ENCODE results near the gene PIK3R1.

PIK3R1 gene

DNA sequence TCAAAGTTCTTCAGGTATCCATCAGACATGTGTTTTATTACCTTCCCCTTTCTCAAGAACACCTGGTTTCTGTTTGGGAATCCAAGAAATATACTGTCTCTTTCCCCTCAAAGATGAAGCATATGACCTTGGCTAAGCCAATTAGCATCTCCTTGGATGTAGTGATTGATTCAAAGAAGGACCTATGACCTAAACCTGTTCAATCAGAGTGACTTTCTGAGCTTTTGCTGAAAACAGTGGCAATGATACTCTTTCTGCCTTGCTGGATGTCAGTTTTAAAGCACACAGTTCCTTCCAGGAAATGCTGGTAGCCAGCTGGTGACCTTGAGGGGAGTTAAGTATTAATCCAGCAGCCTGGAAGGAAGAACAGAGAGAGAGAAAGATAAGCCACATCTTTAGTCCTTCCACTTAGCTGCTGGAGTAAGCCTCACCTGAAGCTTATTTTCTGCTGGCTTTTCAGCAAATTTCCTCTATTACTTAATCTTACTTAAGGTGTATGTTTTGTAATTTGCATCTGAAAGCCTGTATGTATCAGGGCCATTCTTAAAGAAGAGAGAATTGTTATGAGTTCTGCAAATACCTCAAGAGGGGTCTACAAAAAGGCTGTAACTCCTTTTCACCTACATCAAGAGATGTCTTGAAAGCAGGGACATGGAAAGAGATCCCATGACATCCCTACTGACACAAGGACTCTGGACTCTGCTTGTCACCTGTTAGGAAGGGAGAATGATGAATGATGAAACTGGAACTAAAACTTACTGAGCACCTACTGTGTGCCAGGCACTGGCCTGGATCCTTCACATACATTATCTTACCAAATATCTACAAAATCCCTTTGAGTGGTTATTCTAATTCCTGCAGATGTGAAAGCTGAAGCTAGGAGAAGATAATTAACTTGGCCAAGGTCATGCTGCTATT lies 35.2 kb upstream of the PIK3R1 start:
- no peak for DNase-seq
- Histone ChIP-seq H3K4me1 (ENCODE audit: control insufficient read depth, insufficient read depth, low read length, poor library complexity, severe bottlenecking) (no peaks in the 10 kb centered on the region), H3K9me3 (ENCODE audit: control insufficient read depth, low read length) (no peaks in the 10 kb centered on the region), H3K27ac (ENCODE audit: insufficient read depth, low read length, poor library complexity, severe bottlenecking) (no peak overlapping the region), H3K4me3 (ENCODE audit: insufficient read depth, low read depth, low read length, poor library complexity, severe bottlenecking) (no peak overlapping the region), H3K36me3 (ENCODE audit: control insufficient read depth, insufficient read depth, low read length) (no peaks in the 10 kb centered on the region), H3K27me3 (replicated peaks; ENCODE audit: control insufficient read depth, insufficient read depth, low read length, poor library complexity, severe bottlenecking) (no peaks in the 10 kb centered on the region)

GRCh38 chr5:68181039-68181599 lies 34.4 kb upstream of the PIK3R1 start:
- Histone ChIP-seq H3K4me3 (ENCODE audit: insufficient read depth, low read depth, low read length, poor library complexity, severe bottlenecking) (no peak overlapping the region), H3K4me1 (ENCODE audit: control insufficient read depth, insufficient read depth, low read length, poor library complexity, severe bottlenecking) (no peaks in the 10 kb centered on the region), H3K27ac (ENCODE audit: insufficient read depth, low read length, poor library complexity, severe bottlenecking) (no peak overlapping the region), H3K9me3 (ENCODE audit: control insufficient read depth, low read length) (no peaks in the 10 kb centered on the region), H3K36me3 (ENCODE audit: control insufficient read depth, insufficient read depth, low read length) (no peaks in the 10 kb centered on the region), H3K27me3 (replicated peaks; ENCODE audit: control insufficient read depth, insufficient read depth, low read length, poor library complexity, severe bottlenecking) (no peaks in the 10 kb centered on the region)
- DNase-seq, result no peak

GRCh38 chr5:68182094-68182493 lies 33.5 kb upstream of the PIK3R1 start:
- no peak for DNase-seq
- no peaks in the 10 kb centered on the region for H3K27me3 ChIP-seq (replicated peaks; ENCODE audit: control insufficient read depth, insufficient read depth, low read length, poor library complexity, severe bottlenecking)
- no peaks in the 10 kb centered on the region for H3K9me3 ChIP-seq (ENCODE audit: control insufficient read depth, low read length)
- H3K27ac ChIP-seq (ENCODE audit: insufficient read depth, low read length, poor library complexity, severe bottlenecking), result no peak overlapping the region
- H3K4me3 ChIP-seq (ENCODE audit: insufficient read depth, low read depth, low read length, poor library complexity, severe bottlenecking), result no peak overlapping the region
- H3K36me3 ChIP-seq (ENCODE audit: control insufficient read depth, insufficient read depth, low read length), result no peaks in the 10 kb centered on the region
- no peaks in the 10 kb centered on the region for H3K4me1 ChIP-seq (ENCODE audit: control insufficient read depth, insufficient read depth, low read length, poor library complexity, severe bottlenecking)

GRCh38 chr5:68182534-68182933 lies 33.0 kb upstream of the PIK3R1 start:
- H3K4me1 ChIP-seq (ENCODE audit: control insufficient read depth, insufficient read depth, low read length, poor library complexity, severe bottlenecking), result no peaks in the 10 kb centered on the region
- no peaks in the 10 kb centered on the region for H3K27me3 ChIP-seq (replicated peaks; ENCODE audit: control insufficient read depth, insufficient read depth, low read length, poor library complexity, severe bottlenecking)
- H3K9me3 ChIP-seq (ENCODE audit: control insufficient read depth, low read length), result no peaks in the 10 kb centered on the region
- H3K36me3 ChIP-seq (ENCODE audit: control insufficient read depth, insufficient read depth, low read length), result no peaks in the 10 kb centered on the region
- no peak overlapping the region for H3K4me3 ChIP-seq (ENCODE audit: insufficient read depth, low read depth, low read length, poor library complexity, severe bottlenecking)
- H3K27ac ChIP-seq (ENCODE audit: insufficient read depth, low read length, poor library complexity, severe bottlenecking), result no peak overlapping the region
- DNase-seq, result no peak

GRCh38 chr5:68187268-68188055 lies 28.1 kb upstream of the PIK3R1 start:
- no peak for DNase-seq
- H3K9me3 ChIP-seq (ENCODE audit: control insufficient read depth, low read length), result no peaks in the 10 kb centered on the region
- H3K27me3 ChIP-seq (replicated peaks; ENCODE audit: control insufficient read depth, insufficient read depth, low read length, poor library complexity, severe bottlenecking), result no peaks in the 10 kb centered on the region
- H3K4me3 ChIP-seq (ENCODE audit: insufficient read depth, low read depth, low read length, poor library complexity, severe bottlenecking), result no peak overlapping the region
- H3K4me1 ChIP-seq (ENCODE audit: control insufficient read depth, insufficient read depth, low read length, poor library complexity, severe bottlenecking), result no peaks in the 10 kb centered on the region
- no peak overlapping the region for H3K27ac ChIP-seq (ENCODE audit: insufficient read depth, low read length, poor library complexity, severe bottlenecking)
- no peaks in the 10 kb centered on the region for H3K36me3 ChIP-seq (ENCODE audit: control insufficient read depth, insufficient read depth, low read length)

- no peak overlapping the region for H3K27ac ChIP-seq (ENCODE audit: insufficient read depth, low read length, poor library complexity, severe bottlenecking)
- H3K4me3 ChIP-seq (ENCODE audit: insufficient read depth, low read depth, low read length, poor library complexity, severe bottlenecking), result no peak overlapping the region
- H3K27me3 ChIP-seq (replicated peaks; ENCODE audit: control insufficient read depth, insufficient read depth, low read length, poor library complexity, severe bottlenecking), result no peaks in the 10 kb centered on the region
- H3K9me3 ChIP-seq (ENCODE audit: control insufficient read depth, low read length), result no peaks in the 10 kb centered on the region
- DNase-seq, result no peak
- no peaks in the 10 kb centered on the region for H3K4me1 ChIP-seq (ENCODE audit: control insufficient read depth, insufficient read depth, low read length, poor library complexity, severe bottlenecking)
- H3K36me3 ChIP-seq (ENCODE audit: control insufficient read depth, insufficient read depth, low read length), result no peaks in the 10 kb centered on the region
These were observed 26.4 kb upstream of the PIK3R1 start for GRCh38 chr5:68189171-68189570.

GRCh38 chr5:68189613-68190012 lies 25.9 kb upstream of the PIK3R1 start:
- Histone ChIP-seq H3K4me3 (ENCODE audit: insufficient read depth, low read depth, low read length, poor library complexity, severe bottlenecking) (no peak overlapping the region), H3K9me3 (ENCODE audit: control insufficient read depth, low read length) (no peaks in the 10 kb centered on the region), H3K36me3 (ENCODE audit: control insufficient read depth, insufficient read depth, low read length) (no peaks in the 10 kb centered on the region), H3K27me3 (replicated peaks; ENCODE audit: control insufficient read depth, insufficient read depth, low read length, poor library complexity, severe bottlenecking) (no peaks in the 10 kb centered on the region), H3K4me1 (ENCODE audit: control insufficient read depth, insufficient read depth, low read length, poor library complexity, severe bottlenecking) (no peaks in the 10 kb centered on the region), H3K27ac (ENCODE audit: insufficient read depth, low read length, poor library complexity, severe bottlenecking) (no peak overlapping the region)
- no peak for DNase-seq

DNA sequence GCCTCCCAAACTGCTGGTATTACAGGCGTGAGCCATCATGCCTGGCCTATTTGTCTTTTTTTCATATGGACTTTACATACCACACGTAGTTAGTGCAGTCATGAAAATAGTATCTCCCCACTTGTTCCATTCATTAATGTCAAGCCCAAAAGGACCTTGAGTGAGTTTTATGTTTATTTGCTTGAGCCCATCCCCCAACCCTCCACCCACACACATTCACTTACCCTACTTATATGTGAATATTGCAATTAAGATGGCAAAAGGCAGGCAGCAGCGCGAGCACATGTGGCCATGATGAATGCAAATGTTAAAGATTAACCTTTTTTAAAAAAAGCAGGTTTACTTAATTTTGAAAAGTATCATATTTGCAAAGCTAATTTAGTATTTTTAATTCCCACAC lies 24.9 kb upstream of the PIK3R1 start:
- Histone ChIP-seq H3K36me3 (ENCODE audit: control insufficient read depth, insufficient read depth, low read length) (no peaks in the 10 kb centered on the region), H3K27me3 (replicated peaks; ENCODE audit: control insufficient read depth, insufficient read depth, low read length, poor library complexity, severe bottlenecking) (no peaks in the 10 kb centered on the region), H3K4me1 (ENCODE audit: control insufficient read depth, insufficient read depth, low read length, poor library complexity, severe bottlenecking) (no peaks in the 10 kb centered on the region), H3K9me3 (ENCODE audit: control insufficient read depth, low read length) (no peaks in the 10 kb centered on the region), H3K27ac (ENCODE audit: insufficient read depth, low read length, poor library complexity, severe bottlenecking) (no peak overlapping the region), H3K4me3 (ENCODE audit: insufficient read depth, low read depth, low read length, poor library complexity, severe bottlenecking) (no peak overlapping the region)
- DNase-seq, result no peak

DNA sequence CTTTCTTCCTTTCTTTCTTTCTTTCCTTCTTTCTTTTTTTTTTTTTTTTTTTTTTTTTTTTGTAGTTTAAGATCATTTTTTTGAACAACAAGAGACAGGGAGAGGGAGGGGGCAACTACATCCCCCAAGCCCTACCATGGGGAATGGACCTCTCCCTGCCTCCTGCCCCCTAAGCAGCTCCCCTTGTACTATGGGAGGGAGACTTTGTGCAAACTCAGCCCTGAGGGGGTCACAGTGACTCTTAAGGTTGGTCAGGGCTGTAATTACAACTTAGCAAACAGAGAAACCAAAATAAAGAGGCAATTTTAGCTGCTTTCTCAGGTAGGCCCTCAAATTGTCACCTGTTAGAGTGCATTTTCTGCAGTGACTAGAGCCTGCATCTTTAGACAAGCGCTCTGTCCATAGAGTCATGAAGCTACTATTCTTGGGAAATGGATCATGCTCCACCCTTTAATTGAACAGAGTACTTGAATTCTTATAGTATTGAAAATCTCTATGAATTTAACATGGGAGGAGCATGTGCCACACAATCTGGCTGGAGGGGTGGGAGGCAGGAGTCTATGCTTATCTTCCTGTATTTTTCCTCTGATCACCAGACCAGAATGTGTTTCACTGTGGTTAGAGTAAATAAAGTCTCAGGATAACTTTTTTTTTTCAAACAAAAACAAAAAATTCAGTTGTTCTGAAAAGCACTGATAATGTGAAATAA lies 24.3 kb upstream of the PIK3R1 start:
- no peak for DNase-seq
- Histone ChIP-seq H3K27ac (ENCODE audit: insufficient read depth, low read length, poor library complexity, severe bottlenecking) (no peak overlapping the region), H3K4me3 (ENCODE audit: insufficient read depth, low read depth, low read length, poor library complexity, severe bottlenecking) (no peak overlapping the region), H3K36me3 (ENCODE audit: control insufficient read depth, insufficient read depth, low read length) (no peaks in the 10 kb centered on the region), H3K27me3 (replicated peaks; ENCODE audit: control insufficient read depth, insufficient read depth, low read length, poor library complexity, severe bottlenecking) (no peaks in the 10 kb centered on the region), H3K9me3 (ENCODE audit: control insufficient read depth, low read length) (no peaks in the 10 kb centered on the region), H3K4me1 (ENCODE audit: control insufficient read depth, insufficient read depth, low read length, poor library complexity, severe bottlenecking) (no peaks in the 10 kb centered on the region)
